Gastrocnemius medialis (tissue), 4 donors: ENCODE data around the gene ARID5B. TPM values are rescaled to one million over a fixed set of nuclear protein-coding genes. Genes with fewer than 3 reads are reported as not detected.

ENCODE experiments used
- ATAC-seq, 2 donors: fragments of 150-250 bp; one replicate each; pipeline ENCODE4 v1.9.1; 2016
- DNase-seq, 2 donors: peaks; one replicate each; pipeline ENCODE4 v3.0.0-alpha.2; 2019
- H3K27ac ChIP-seq, 4 donors: fragments of 200-600 bp; sonication (generic); 1 replicate in 1 of 4; 2 replicates in 3 of 4; pipeline ENCODE4 v1.5.1; 2016 to 2018; ENCODE audit warnings: mild to moderate bottlenecking in 2 of 4, moderate library complexity in 1 of 4
- H3K27me3 ChIP-seq, 3 donors: fragments of 200-600 bp; sonication (generic) in 2 of 3; 1 replicate in 1 of 3; 2 replicates in 2 of 3; pipeline versions ENCODE4 v1.5.1 to v1.6.0; 2016 to 2019; ENCODE audit warnings: mild to moderate bottlenecking in 1 of 3, moderate library complexity in 1 of 3
- H3K36me3 ChIP-seq, 2 donors: fragments of 200-600 bp; sonication (generic) in 1 of 2; one replicate each; pipeline ENCODE4 v1.5.1; 2017 to 2018
- H3K4me1 ChIP-seq, 2 donors: fragments of 200-600 bp; sonication (generic) in 1 of 2; one replicate each; pipeline ENCODE4 v1.5.1; 2016 to 2017; ENCODE audit warnings: mild to moderate bottlenecking in 2 of 2
- H3K4me3 ChIP-seq, 4 donors: fragments of 200-600 bp; sonication (generic) in 3 of 4; 1 replicate in 1 of 4; 2 replicates in 3 of 4; pipeline ENCODE4 v1.5.1; 2016 to 2019; ENCODE audit warnings: mild to moderate bottlenecking in 2 of 4
- H3K9me3 ChIP-seq, 3 donors: fragments of 200-600 bp; sonication (generic) in 2 of 3; 1 replicate in 1 of 3; 2 replicates in 2 of 3; pipeline ENCODE4 v1.5.1; 2016 to 2019
- POLR2A ChIP-seq, 2 donors: fragments of 450-650 bp; IDR thresholded peaks; one replicate each; pipeline ENCODE4 v1.6.1; 2017; ENCODE audit warnings: antibody characterized with exemption in 2 of 2, mild to moderate bottlenecking in 2 of 2, moderate library complexity in 2 of 2
- in situ Hi-C, 4 donors: fragments of 200-750 bp; cut with MboI; loops; one replicate each; pipeline versions ENCODE4 v1.15.0 to v1.8.0; 2017; ENCODE audit warnings: low sequenced_read_pairs in 4 of 4
- intact Hi-C: fragments of 100-400 bp; cut with DNase I; formaldehyde crosslinking; loops from one replicate; pipeline ENCODE4 v1.15.1; 2023; ENCODE audit warnings: low total_unique reads
- total RNA-seq, 4 donors: library from RNA; depleted of rRNA; stranded (reverse); fragments of >200 nt; gene quantifications; one replicate each; pipeline versions ENCODE4 v1.1.0 to v1.2.3, GENCODE V29; 2016
- TF ChIP-seq, protein P1 (sequence below), 5 experiments: fragments of 450-650 bp in 3 of 5; fragments of 200-600 bp in 2 of 5; sonication (generic) in 2 of 5; IDR thresholded peaks in 4 of 5; conservative IDR thresholded peaks in 1 of 5; 1 replicate in 4 of 5; 2 replicates in 1 of 5; pipeline ENCODE4 v1.5.1; 2016 to 2019; ENCODE audit warnings: antibody characterized with exemption in 5 of 5, mild to moderate bottlenecking in 3 of 5, moderate library complexity in 3 of 5

Gene ARID5B
- total RNA-seq, 4 donors from 2014 or later: 156 to 512 (median 263) TPM

DNA sequence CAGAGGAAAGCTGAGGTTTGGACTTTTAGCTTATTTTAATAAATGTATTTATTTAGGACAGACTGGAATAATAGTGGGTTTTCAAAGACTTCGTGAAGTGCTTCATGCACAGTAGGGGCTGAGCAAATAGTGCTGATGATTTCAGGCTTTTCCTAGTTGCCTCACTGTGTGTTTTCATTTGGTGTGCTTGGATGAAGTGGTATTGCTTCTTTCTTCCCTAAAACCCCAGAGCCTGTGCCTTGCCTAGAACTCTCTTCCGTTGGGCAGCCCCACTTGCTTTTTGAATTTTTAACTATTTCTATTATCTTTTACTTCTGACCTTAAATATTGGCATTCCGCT, 49.6 kb downstream of the ARID5B start:
- no peaks in the 10 kb centered on the region for H3K36me3 ChIP-seq
- DNase-seq (no peak), ATAC-seq (no peak)
- H3K27me3 ChIP-seq: no peaks in the 10 kb centered on the region
- in situ Hi-C loops: no loop called here
- no peaks in the 10 kb centered on the region for H3K9me3 ChIP-seq
- H3K4me3 ChIP-seq: no peak overlapping the region
- H3K27ac ChIP-seq: no peak overlapping the region
- intact Hi-C loops: no loop called here
- TF ChIP-seq POLR2A (IDR thresholded peaks at IDR 0.05): no peak
- TF ChIP-seq, protein P1, sequence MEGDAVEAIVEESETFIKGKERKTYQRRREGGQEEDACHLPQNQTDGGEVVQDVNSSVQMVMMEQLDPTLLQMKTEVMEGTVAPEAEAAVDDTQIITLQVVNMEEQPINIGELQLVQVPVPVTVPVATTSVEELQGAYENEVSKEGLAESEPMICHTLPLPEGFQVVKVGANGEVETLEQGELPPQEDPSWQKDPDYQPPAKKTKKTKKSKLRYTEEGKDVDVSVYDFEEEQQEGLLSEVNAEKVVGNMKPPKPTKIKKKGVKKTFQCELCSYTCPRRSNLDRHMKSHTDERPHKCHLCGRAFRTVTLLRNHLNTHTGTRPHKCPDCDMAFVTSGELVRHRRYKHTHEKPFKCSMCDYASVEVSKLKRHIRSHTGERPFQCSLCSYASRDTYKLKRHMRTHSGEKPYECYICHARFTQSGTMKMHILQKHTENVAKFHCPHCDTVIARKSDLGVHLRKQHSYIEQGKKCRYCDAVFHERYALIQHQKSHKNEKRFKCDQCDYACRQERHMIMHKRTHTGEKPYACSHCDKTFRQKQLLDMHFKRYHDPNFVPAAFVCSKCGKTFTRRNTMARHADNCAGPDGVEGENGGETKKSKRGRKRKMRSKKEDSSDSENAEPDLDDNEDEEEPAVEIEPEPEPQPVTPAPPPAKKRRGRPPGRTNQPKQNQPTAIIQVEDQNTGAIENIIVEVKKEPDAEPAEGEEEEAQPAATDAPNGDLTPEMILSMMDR (IDR thresholded peaks at IDR 0.05 in 4 of 5, conservative IDR thresholded peaks at IDR 0.05 in 1 of 5): no peak
- no peaks in the 10 kb centered on the region for H3K4me1 ChIP-seq

- no peaks in the 10 kb centered on the region for H3K9me3 ChIP-seq
- ATAC-seq: no peak
- H3K4me3 ChIP-seq: no peak overlapping the region
- DNase-seq: no peak
- no peaks in the 10 kb centered on the region for H3K27me3 ChIP-seq
- TF ChIP-seq, protein P1 (IDR thresholded peaks at IDR 0.05 in 4 of 5, conservative IDR thresholded peaks at IDR 0.05 in 1 of 5): no peak
- no peak for TF ChIP-seq POLR2A (IDR thresholded peaks at IDR 0.05)
- in situ Hi-C loops: no loop called here
- intact Hi-C loops: no loop called here
- no peaks in the 10 kb centered on the region for H3K36me3 ChIP-seq
- H3K4me1 ChIP-seq: no peaks in the 10 kb centered on the region
- no peak overlapping the region for H3K27ac ChIP-seq
Observed at GRCh38 chr10:61952028-61952674, 50.7 kb downstream of the ARID5B start.

- TF ChIP-seq POLR2A (IDR thresholded peaks at IDR 0.05): no peak
- TF ChIP-seq, protein P1 (IDR thresholded peaks at IDR 0.05 in 4 of 5, conservative IDR thresholded peaks at IDR 0.05 in 1 of 5): no peak
- in situ Hi-C loops (no loop called here), intact Hi-C loops (no loop called here)
- DNase-seq (no peak), ATAC-seq (no peak)
- H3K4me3 ChIP-seq: no peak overlapping the region
- no peak overlapping the region for H3K27ac ChIP-seq
- no peaks in the 10 kb centered on the region for H3K27me3 ChIP-seq
- H3K9me3 ChIP-seq: no peaks in the 10 kb centered on the region
- no peaks in the 10 kb centered on the region for H3K4me1 ChIP-seq
- H3K36me3 ChIP-seq: no peaks in the 10 kb centered on the region
Observed at GRCh38 chr10:61953183-61953582, 51.7 kb downstream of the ARID5B start.

DNA sequence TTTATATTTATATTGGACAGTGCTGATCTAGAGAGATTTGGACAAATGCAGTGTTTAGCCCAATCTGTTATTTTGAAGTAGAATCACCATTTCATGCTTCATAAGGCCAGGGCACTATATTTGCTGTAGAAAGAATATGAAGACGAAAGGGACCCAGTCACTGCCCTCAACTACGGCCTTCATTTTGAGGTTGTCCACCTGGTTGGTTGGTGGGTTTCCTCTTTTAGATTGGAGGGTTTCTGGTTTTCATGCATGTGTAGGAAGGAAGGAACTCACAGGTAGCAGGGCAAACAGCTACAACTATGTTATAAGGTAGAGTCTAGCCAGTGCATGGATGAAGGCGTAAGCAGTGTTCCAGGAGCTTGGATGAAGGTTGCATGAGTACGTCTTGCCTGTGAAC, 56.3 kb downstream of the ARID5B start:
- ATAC-seq: no peak
- Histone ChIP-seq H3K9me3 (no peaks in the 10 kb centered on the region), H3K27ac (no peak overlapping the region), H3K4me1 (peaks cover 0 to 15% of the 10 kb centered on the region in 2 donors), H3K4me3 (no peak overlapping the region), H3K36me3 (no peaks in the 10 kb centered on the region), H3K27me3 (no peaks in the 10 kb centered on the region)
- in situ Hi-C loops: no loop called here
- intact Hi-C loops: no loop called here
- no peak for DNase-seq
- TF ChIP-seq, protein P1 (IDR thresholded peaks at IDR 0.05 in 4 of 5, conservative IDR thresholded peaks at IDR 0.05 in 1 of 5): no peak
- TF ChIP-seq POLR2A (IDR thresholded peaks at IDR 0.05): no peak

DNA sequence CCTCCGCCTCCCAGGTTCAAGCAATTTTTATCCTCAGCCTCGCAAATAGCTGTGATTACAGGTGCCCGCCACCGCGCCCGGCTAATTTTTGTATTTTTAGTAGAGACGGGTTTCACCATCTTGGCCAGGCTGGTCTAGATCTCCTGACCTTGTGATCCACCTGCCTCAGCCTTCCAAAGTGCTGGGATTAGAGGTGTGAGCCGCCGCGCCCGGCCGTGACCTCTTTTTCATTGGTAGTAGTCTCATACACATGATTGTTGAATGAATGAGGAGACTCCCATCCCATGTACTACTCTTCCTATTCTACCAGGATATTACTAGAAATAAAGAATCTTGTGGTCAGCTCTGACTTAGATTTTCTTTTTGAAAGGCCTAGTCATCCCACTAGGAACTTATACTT, 56.8 kb downstream of the ARID5B start:
- TF ChIP-seq, protein P1 (IDR thresholded peaks at IDR 0.05 in 4 of 5, conservative IDR thresholded peaks at IDR 0.05 in 1 of 5): no peak
- TF ChIP-seq POLR2A (IDR thresholded peaks at IDR 0.05): no peak
- intact Hi-C loops (no loop called here), in situ Hi-C loops (no loop called here)
- H3K4me3 ChIP-seq: no peak overlapping the region
- DNase-seq: no peak
- peaks cover 2 to 19% of the 10 kb centered on the region in 2 donors for H3K4me1 ChIP-seq
- H3K27me3 ChIP-seq: no peaks in the 10 kb centered on the region
- ATAC-seq: no peak
- H3K27ac ChIP-seq: no peak overlapping the region
- no peaks in the 10 kb centered on the region for H3K9me3 ChIP-seq
- H3K36me3 ChIP-seq: no peaks in the 10 kb centered on the region
